ENCODE results near the gene RMI2.
"Not testable (repeated sequence)": the region's sequence is repeated elsewhere in the genome, so short reads cannot be mapped to it uniquely, and the experiment has no call there.

Gene RMI2

DNA sequence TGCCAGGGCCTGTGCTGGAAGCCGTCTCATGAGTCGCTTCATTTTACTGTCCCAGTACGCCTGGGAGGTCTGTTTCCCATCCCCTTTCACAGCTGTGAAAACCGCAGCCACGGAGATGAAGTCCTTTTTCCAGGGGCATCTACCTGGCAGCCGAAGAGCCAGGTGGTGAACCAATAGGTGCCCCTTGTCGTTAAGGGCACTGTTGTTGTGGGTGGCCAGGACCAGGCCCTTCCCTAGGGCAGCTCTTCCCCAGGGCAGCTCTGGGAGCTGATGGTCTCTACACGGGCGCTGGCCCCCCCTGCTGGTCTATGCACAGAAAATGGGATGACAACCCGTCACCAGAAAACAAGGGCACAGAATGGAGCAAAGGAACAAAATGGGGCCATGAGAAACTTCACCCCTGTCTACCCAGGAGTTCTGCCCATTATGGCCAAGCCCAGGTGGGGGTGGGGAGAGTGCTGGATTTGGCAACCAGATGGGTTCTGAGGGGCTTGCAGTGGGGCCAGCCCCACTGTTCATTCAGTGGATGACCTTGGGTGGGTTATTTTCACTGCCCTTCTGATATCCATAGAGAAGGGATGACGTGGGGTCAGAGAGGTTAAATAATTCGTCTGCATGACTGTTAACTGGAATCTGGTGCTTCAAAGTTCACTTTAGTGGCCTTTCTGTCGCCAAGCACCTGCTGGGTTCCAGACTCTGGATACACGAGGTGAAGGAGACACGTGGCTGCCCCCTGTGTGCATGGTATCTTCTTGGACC, 11.5 kb downstream of the RMI2 start:
- DNase-seq = peak; percentile 50

DNA sequence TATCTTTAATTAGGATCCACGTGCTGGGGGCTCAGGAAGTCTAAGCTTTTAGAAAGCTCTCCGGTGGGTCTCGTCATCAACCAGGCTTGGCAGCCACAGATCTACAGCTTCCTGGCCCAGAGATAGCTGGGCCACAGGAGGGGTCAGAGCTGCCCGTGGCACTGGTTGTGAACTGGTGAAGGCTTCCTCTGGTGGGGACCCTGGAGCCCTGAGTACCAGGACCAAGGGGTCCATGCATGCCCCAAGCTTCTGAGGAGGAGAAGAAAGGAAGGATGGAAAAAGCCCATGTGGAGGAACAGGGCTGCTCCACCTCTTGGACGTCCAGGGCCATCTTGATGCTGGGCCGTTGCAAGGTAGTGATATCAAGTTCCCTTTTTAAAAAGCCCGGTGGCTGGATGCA, 13.3 kb downstream of the RMI2 start:
- DNase-seq = no peak

DNA sequence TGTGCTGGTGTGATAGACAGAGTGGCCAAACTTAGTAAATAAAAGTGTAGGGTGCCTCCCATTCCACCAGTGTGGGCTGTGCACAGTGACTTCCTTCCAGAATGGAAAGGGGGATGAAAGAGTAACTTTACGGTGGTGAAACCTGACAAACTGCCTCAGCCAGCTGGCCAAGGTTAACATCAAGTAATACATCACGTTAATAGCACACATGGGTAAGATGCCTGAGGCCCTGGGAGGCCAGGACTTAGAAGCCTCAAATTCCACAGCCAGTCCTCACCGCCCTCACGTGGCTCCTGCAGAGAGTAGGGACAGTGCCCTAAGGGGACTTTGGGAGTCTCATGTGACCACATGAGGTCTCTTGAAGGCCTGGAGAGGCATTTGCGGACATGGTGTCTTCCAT, 14.1 kb downstream of the RMI2 start:
- no peak for DNase-seq

DNA sequence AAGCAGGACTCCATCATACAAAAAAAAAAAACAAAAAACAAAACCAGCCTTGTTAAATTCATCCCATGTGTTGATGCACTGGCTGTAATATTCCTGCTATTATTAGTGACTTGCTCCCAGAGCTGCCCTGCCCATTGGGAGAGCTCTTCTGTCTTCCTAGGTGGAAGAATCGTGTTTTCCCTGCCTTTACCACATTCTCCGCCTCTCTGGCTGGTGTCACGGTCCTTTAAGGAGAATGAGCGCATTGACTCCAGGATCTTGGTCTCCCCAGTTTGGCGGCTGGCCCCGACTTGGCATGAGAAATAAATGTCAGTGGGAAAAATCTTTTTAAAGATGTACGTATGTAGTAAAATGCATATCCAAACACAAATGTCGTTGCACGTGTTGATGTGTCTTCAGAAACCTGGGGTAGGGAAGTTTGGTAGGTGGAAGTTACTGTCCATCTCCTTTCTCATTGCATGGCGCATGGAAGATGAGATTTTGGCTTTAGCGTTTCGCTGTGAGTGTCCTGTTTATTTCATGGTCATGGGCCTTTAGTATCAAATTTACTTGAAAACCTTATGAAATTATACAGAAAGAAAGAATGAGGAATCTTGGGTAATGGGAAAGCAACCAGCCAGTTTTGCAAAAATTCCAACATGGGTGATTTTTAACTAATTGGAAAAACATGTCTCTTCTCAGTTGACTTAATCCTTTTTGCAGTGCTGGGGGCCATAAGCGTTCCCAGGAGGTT, 15.5 kb downstream of the RMI2 start:
- DNase-seq = no peak

DNA sequence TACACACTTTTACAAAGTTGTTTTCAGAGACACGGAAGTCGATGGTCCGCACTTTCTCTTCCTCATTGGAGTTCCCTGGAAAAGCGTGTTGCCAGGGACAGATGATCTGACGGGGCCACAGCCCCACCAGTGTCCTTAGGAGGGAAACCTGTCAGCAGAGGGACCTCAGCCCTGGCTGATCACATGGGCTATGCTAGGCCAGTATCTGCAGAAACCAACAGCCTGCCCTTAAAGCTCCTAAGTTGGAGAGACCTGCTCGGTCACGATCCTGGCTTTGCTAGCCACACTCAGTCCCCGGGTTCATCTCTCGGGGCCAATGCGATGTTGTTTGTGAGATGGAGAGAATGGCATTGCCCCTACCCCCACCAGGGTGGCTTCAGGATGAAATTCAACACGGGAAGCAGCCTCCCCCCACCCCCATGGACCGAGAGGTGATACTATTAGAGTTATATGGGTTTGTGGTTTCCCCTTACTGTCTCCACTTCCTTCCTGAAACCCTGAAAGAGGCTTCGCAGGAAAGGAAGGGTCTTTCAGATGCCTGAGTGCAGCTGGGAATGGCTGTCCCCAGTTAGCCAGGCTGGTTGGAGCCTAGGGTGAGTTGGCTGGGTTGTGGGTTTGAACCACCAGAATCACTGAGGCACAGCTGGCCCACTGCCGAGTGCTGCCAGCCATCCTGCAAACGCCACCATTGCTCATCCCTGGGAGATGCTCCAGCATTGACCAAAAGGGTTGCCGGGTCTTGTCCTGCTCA, 16.6 kb downstream of the RMI2 start:
- no peak for DNase-seq

DNA sequence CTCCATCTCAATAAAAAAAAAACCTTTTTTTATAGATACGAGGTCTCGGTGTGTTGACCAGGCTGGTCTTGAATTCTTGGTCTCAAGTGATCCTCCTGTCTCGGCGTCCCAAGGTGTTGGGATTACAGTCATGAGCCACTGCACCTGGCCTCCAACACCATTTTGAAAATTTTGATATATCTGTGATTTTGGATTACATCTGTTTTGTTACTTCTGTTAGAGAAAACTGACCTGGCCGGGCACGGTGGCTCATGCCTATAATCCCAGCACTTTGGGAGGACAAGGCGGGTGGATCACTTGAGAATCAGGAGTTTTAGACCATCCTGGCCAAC, 18.6 kb downstream of the RMI2 start:
- DNase-seq = no peak

DNA sequence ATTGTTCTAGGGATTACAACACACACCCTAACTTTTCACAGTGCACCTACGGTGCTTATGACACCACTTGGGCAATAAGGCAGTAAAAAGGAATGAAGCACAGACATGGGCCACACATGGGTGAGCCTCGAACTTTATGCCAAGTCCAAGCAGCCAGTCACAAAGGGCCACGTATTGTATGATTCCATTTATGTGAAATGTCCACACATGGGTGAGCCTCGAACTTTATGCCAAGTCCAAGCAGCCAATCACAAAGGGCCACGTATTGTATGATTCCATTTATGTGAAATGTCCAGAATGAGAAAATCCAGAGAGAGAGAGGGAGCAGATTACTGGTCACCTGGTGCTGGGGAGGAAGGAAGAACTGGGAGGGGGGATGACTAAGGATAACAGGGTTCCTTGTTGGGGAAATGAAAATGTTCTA, 22.2 kb downstream of the RMI2 start:
- DNase-seq = no peak

DNA sequence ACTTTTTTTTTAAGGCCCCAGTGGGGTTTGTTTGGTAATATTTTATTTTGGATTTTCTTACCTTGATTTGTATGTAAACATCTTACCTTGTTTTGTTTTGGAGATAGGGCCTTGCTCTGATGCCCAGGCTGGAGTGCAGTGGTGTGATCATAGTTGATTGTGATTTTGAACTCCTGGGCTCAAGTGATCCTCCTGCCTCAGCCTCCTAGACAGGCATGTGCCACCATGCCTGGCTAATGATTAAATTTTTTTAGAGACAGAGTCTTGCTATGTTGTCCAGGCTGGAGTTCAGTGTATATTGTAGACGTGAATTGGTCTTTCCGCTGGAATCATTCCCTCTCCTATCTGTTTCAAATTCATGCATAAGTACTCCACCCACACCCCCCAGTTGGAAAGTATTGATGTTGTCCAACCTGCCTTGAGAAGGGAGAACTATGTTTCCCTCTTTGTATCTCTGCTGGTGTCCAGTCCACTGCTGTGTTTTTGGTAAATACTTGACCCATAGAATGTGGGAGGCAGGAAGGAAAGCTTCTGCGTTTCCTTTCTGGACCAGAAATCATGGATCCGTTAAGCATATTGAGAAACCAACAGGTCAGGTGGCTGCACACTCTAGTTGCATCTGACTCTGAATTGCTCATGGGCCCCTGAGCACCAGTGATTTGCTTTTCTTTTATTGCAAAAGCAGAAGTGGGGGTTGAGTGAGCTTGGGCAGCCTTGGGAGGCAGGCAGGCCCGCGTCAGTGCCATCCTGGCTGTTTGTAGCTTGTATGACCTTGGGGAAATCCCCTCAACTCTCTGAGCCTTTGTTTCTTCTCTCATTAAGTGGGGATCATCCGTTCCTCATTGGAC, 25.0 kb downstream of the RMI2 start:
- no peak for DNase-seq

DNA sequence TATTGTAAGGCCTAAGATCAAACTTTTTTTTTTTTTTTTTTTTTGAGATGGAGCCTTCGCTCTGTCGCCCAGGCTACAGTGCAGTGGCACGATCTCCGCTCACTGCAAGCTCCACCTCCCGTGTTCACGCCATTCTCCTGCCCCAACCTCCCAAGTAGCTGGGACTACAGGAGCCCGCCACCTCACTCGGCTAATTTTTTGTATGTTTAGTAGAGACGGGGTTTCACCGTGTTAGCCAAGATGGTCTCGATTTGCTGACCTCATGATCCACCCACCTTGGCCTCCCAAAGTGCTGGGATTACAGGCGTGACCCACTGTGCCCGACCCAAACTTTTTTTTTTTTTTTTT, 25.6 kb downstream of the RMI2 start:
- not testable (repeated sequence) for DNase-seq

DNA sequence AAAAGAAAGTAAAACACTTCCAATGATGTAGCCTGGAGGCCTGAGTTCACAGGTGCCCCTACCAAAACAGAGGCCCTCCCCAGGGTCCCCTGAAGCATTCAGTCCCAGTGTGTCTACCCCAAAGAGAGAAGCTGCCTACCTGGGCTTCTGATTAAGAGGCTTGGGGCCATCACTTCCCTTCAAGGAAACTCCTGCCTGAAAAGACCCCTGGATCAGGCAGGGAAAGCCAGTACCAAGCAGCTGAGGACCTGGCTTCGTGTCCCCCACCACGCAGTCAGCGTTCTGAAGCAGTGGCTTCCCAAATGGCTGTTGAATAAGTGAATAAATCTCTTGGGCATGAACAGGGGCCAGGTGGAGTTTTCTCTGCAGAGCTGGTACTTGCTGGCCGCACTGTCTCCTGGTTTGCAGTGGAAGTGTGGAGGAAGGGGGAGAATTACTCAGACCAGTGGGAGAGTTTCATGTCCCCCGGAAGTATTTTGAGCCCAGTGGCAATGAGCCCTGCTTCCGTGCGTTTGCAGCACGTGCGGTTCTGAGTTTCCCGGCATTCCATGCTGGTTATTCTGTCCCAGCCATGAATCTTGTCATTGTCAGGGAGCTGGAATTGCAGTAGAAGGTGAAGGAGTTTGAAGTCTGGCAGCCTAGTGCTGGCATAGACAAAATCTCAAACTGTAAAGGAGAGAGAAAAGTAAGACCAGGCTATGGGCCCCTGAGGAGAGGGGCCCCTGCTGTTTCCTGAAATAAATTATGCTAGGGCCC, 27.0 kb downstream of the RMI2 start:
- no peak for DNase-seq

DNA sequence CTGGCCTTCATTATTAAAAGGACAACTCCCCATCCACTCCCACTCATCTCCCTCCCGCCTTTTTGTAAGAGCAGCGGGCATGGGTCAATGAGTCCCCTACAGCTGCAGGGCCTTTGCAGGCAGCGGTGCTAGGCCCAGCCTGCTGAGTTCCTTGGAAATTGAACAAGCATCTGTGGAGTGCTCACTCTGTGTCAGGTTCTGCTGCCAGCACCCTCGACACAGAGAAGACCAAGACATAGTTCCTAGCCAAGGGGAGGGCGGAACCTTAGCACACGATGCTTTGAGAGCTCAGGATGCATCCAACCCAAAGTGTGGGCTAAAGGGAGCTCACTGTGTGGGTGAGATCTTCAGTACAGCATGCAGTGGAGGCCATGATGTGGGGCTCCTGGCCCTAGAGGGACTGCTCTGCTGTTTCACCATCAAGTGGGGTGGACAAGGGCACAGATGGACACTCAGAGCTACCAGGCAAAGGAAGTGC, 27.6 kb downstream of the RMI2 start:
- DNase-seq = no peak

DNA sequence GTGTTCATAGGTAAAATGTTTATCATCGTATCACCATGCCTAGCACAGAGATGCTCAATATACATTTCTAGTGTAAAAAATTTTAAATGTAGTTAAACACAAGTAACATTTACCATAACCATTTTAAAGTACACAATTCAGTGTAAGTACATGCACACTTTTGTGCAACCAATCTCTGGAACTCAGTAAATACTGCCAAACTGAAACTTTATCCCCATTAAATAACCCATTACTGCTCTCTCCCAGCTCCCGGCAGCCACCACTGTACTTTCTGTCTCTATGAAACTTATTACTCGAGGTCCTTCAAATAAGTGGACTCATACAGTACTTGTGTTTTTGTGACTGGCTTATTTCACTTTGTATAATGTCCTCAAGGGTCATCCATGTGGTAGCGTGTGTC, 29.0 kb downstream of the RMI2 start:
- DNase-seq = no peak

DNA sequence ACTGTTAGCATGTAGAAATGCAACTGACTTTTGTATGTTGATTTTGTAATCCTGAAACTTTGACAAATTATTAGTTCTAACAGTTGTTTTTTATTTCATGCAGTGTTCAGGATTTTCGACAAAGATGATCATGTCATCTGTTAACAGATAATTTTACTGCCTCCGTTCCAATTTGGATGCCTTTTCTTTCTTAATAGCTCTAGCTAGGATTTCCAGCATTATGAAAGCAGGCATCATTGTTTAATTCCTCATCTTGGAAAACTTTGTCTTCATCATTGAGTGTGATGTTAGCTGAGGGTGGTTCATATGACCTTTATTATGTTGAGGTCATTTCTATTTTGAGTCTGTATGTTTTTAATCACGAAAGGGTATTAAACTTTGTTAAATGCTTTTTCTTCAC, 31.9 kb downstream of the RMI2 start:
- no peak for DNase-seq

DNA sequence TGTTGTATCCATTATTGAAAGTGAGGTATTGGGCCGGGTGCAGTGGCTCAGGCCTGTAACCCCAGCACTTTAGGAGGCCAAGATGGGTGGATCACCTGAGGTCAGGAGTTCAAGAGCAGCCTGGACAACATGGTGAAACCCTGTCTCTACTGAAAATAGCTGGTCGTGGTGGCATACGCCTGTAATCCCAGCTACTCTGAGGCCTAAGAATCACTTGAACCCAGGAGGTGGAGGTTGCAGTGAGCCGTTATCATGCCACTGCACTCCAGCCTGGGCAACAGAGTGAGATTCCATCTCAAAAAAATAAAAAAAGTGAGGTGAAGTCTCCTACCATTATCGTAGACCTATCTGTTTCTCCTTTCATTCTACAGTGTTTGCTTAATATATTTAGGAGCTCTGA, 33.7 kb downstream of the RMI2 start:
- not testable (repeated sequence) for DNase-seq

DNA sequence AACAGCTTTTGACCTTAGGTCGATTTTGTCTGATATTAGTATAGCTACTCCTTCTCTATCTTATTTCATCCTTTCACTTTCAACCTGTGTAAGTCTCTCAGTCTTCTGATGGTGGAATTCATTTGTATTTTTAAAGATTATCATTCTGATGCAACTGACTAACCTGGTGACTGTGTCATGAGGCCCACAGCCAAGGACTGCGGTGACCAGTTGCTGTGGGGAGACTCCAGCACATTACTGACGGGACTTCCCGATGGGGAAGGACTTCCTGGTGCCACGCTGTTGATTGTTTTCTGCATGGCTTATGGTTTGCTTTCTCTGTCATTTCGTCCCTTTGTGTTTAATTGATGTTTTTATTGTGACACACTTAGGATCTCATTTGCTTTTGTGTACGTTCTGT, 34.2 kb downstream of the RMI2 start:
- DNase-seq = no peak

DNA sequence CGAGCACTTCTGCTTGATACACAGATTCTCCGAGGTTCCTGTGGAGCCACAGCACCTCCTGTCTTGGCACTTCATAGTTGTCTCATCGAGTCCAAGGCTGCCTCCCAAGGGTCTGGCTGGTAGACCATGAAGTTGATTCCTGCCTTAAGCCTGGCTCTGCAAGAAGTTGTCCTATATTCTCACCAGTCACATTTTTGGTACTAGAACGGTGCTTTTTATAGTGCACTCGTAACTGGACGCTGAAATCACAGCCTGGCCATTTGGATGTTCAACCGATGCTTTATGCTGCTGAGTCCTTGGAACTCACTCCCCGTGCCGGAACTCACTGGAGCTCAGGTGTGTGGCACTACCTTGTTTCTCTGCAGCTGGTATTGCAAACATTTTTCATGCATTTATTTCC, 35.6 kb downstream of the RMI2 start:
- DNase-seq = no peak

DNA sequence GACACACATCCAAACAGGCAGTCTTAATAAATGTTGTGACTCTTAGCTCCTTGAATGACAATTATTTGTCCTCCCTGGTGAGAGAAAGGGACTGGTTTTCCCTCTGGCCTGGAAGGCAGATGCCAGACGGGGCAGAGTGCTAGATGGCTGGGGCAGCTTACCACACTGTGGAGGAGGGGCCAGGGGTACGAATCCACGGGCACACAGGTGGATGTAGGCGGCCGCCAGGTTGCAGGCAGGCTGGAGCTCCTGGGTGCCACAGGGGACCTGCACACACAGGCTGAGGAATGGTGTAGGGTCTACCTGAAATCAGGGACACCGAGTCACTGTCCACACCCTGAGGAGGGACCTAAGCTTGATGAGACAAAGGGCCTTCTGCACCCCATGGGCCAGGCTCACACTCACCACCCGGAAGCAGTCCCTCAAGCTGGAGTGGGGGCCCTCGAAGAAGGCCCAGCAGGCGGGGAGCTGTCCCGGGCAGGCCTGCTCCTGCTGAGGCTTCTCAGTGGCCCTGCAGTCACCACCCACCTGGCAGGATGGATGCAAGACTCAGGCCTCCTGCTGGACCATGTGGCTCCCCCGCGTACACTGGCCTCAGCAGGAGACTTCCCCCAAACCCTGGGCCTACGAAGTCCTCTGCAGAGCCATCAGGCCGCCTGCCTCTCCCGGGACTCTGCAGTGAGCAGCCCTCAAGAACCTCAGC, 38.4 kb downstream of the RMI2 start:
- DNase-seq = no peak

DNA sequence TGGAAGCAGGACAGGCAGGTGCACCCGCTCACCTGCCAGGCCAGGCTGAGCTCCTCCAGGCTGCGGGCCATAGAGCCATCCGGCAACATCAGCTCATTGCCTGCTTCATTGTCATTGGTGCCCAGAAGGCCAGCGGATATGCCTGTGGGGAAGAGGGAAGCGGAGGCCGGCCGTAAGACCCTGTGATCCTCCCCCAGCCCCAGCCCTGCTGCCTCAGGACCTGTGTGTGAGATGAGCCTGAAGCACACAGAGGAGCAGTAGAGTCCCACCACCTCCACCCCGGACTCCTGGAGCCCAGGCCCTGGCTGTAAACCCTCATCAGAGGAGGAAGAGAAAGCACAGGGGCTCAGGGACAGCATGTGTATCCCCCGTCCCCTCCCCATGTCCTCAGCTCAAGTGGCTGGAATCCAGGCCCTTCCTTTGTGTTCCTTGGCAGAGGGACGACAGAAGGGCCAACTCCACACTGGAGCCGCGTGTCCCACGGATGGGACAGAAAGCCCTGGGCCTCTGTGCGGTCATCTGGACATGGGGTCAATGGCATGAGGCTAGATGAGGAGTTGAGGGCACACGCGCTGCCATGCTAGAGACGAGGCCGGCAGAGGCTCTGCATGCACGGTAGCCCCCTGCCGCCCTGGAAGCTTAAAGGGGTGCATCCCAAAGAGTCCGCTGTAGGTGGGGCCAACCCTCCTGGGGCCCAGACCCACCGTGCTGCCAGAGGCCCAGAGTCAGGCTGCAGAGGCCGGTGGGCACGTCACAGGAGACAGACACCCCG, 39.1 kb downstream of the RMI2 start:
- DNase-seq = no peak

DNA sequence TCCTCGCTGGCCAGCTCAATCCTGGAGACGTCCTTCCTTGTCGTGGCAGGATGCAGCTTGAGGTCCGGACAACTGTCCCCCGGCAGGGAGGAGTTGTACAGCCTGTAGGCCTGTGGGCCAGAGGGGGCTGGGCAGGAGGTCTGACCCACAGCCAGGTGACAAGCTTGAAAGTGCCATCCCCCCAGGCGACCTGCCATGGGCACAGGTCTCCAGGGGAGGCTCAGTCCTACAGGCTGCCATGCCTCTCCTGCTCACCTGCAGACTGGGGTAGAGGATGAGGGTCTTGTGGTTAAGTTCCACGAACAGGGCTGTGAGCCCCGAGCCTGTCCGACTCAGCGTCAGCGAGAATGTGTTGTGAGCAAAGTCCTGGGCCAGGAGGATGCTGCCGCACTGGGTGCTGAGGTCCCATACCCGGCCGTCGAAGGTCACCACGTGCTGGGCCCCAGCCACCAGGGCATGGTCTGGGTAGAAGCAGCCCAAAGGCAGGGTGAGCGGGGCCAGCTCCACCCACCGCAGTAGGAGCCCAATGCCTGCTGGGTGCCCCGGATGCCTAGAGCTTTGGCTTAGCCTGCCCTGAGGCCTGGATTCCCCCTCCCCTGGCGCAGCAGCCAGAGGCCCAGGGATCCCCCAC, 39.8 kb downstream of the RMI2 start:
- DNase-seq = no peak

DNA sequence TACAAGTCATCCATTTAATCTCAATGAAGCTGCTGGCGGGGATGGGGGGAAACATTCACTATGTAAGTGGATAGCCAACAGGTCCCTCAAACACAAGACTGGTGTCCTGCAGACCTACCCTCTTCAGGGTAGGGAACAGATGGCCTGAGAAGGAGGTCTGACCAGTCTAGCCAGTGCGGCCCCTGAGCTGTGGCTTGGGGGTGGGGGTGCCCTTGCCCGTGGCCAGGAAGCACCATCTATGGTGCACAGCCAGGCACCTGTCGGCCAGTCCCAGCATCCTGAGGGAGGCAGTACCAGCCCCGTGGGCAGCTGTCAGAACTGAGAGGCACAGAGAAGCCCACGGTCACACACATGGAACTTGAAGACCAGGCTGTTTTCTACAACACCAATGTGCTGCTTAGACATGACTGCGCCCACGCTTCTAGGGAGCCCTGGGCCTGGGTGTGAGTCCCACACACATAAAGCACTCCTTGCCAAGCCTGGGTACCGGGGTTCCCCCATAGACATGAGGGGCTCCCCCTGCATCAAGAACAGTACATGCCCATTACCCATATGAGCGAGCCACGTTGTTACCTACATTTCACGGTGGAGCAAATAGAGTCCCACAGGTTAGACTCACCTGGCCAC, 40.9 kb downstream of the RMI2 start:
- no peak for DNase-seq

Measured in activated T-cell treated with anti-CD3 and anti-CD28 coated beads for 4 hours (primary cell).